SK-N-SH (cell line): ENCODE data around the gene BNIPL.

Source experiments
- CTCF ChIP-seq: fragments of 200-600 bp; sonication (generic); IDR thresholded peaks from 2 replicates; pipeline ENCODE4 v1.6.1; 2017; ENCODE audit warnings: antibody characterized with exemption, mild to moderate bottlenecking, moderate library complexity
- EP300 ChIP-seq, 2 experiments: IDR thresholded peaks; 2 replicates each; pipeline versions ENCODE4 v1.4.0 to v1.6.1; 2012; ENCODE audit warnings: borderline replicate concordance in 1 of 2, low read depth in 1 of 2, low read length in 1 of 2
- GABPA ChIP-seq: IDR thresholded peaks from 2 replicates; pipeline ENCODE4 v1.4.0; 2012; ENCODE audit warnings: low read depth, mild to moderate bottlenecking
- MAX ChIP-seq: IDR thresholded peaks from 2 replicates; pipeline ENCODE4 v1.4.0; 2012; ENCODE audit warnings: low read depth
- NFIC ChIP-seq: IDR thresholded peaks from 2 replicates; pipeline ENCODE4 v1.4.0; 2012; ENCODE audit warnings: borderline replicate concordance
- PBX3 ChIP-seq: IDR thresholded peaks from 2 replicates; pipeline ENCODE4; 2012
- POLR2AphosphoS5 ChIP-seq: IDR thresholded peaks from 2 replicates; pipeline ENCODE4 v1.6.1; 2012; ENCODE audit warnings: low read depth, low read length
- RAD21 ChIP-seq: IDR thresholded peaks from 2 replicates; pipeline ENCODE4 v1.6.1; 2012; ENCODE audit warnings: mild to moderate bottlenecking, low read length
- RFX5 ChIP-seq: IDR thresholded peaks from 2 replicates; pipeline ENCODE4 v1.6.1; 2012; ENCODE audit warnings: mild to moderate bottlenecking, improper control_type of control experiment, low read length
- TCF12 ChIP-seq: IDR thresholded peaks from 2 replicates; pipeline ENCODE4 v1.4.0; 2012
- YY1 ChIP-seq: IDR thresholded peaks from 2 replicates; pipeline ENCODE4 v1.4.0; 2012; ENCODE audit warnings: low read depth, mild to moderate bottlenecking

- TF ChIP-seq POLR2AphosphoS5 = no peak
- TF ChIP-seq CTCF = no peak
- TF ChIP-seq MAX = no peak
- TF ChIP-seq EP300 (IDR thresholded peaks at IDR 0.05; ENCODE audit: borderline replicate concordance in 1 of 2, low read depth in 1 of 2, low read length in 1 of 2) = no peak
- no peak for TF ChIP-seq TCF12
- no peak for TF ChIP-seq PBX3
- TF ChIP-seq RAD21 = no peak
- TF ChIP-seq GABPA = no peak
- TF ChIP-seq NFIC = no peak
- TF ChIP-seq RFX5 = no peak
- TF ChIP-seq YY1 = no peak
These were observed 40.9 kb upstream of the BNIPL start for GRCh38 chr1:150995460-150995859.
